NCI-H2107 treated with DMSO at 0.1 percent for 48 hours (cell line): ENCODE data around the gene ADIPOR2.
"Not testable (repeated sequence)": the region's sequence is repeated elsewhere in the genome, so short reads cannot be mapped to it uniquely, and the experiment has no call there.

Source experiments
- DNase-seq: peaks from one replicate; lab custom pipeline; 2025; ENCODE audit not compliant: unreplicated experiment; lab: John Stamatoyannopoulos, UW

ADIPOR2 gene

GRCh38 chr12:1811281-1811947 lies 120.5 kb downstream of the ADIPOR2 start:
- no peak for DNase-seq

- no peak for DNase-seq
These were observed 121.0 kb downstream of the ADIPOR2 start for GRCh38 chr12:1811948-1812291.

- no peak for DNase-seq
These were observed 121.9 kb downstream of the ADIPOR2 start for GRCh38 chr12:1812650-1813302.

GRCh38 chr12:1814266-1814665 lies 123.4 kb downstream of the ADIPOR2 start:
- no peak for DNase-seq

GRCh38 chr12:1815108-1815507 lies 124.2 kb downstream of the ADIPOR2 start:
- no peak for DNase-seq

GRCh38 chr12:1815814-1816729 lies 125.2 kb downstream of the ADIPOR2 start:
- no peak for DNase-seq

GRCh38 chr12:1816730-1817348 lies 126.0 kb downstream of the ADIPOR2 start:
- DNase-seq = no peak

- DNase-seq = not testable (repeated sequence)
These were observed 127.1 kb downstream of the ADIPOR2 start for GRCh38 chr12:1817928-1818327.

- no peak for DNase-seq
These were observed 128.2 kb downstream of the ADIPOR2 start for GRCh38 chr12:1819050-1819449.

GRCh38 chr12:1819571-1819970 lies 128.7 kb downstream of the ADIPOR2 start:
- no peak for DNase-seq

- no peak for DNase-seq
These were observed 129.5 kb downstream of the ADIPOR2 start, which contains the start of gene LRTM2 for GRCh38 chr12:1820191-1820895. LRTM2 (plus strand) TSS chr12:1820565; CDS start chr12:1828149, 7,584 bp downstream.

GRCh38 chr12:1820896-1821291 lies 130.0 kb downstream of the ADIPOR2 start:
- DNase-seq = no peak

GRCh38 chr12:1821805-1822204 lies 130.9 kb downstream of the ADIPOR2 start:
- no peak for DNase-seq

- no peak for DNase-seq
These were observed 131.8 kb downstream of the ADIPOR2 start for GRCh38 chr12:1822699-1823098.

- DNase-seq = no peak
These were observed 132.4 kb downstream of the ADIPOR2 start for GRCh38 chr12:1823237-1823636.

GRCh38 chr12:1825382-1826102 lies 134.7 kb downstream of the ADIPOR2 start:
- no peak for DNase-seq

GRCh38 chr12:1826401-1826800 lies 135.5 kb downstream of the ADIPOR2 start:
- no peak for DNase-seq

- DNase-seq = no peak
These were observed 136.2 kb downstream of the ADIPOR2 start for GRCh38 chr12:1826867-1827705.
